Fibroblast of skin of abdomen (primary cell): Measurements from ENCODE around the gene TENM4.
A peak's percentile ranks its signal among the peaks of the same experiment; 100 is the strongest.

ENCODE experiments used
- DNase-seq: peaks from one replicate; pipeline ENCODE4 v3.0.0-alpha.2; 2013

Gene TENM4

GRCh38 chr11:79417069-79417920, 23.5 kb downstream of the TENM4 start:
- peak; percentile 36 for DNase-seq

GRCh38 chr11:79415912-79416311, 24.9 kb downstream of the TENM4 start:
- no peak for DNase-seq

- no peak for DNase-seq
Measured at GRCh38 chr11:79415411-79415810, 25.4 kb downstream of the TENM4 start.

DNA sequence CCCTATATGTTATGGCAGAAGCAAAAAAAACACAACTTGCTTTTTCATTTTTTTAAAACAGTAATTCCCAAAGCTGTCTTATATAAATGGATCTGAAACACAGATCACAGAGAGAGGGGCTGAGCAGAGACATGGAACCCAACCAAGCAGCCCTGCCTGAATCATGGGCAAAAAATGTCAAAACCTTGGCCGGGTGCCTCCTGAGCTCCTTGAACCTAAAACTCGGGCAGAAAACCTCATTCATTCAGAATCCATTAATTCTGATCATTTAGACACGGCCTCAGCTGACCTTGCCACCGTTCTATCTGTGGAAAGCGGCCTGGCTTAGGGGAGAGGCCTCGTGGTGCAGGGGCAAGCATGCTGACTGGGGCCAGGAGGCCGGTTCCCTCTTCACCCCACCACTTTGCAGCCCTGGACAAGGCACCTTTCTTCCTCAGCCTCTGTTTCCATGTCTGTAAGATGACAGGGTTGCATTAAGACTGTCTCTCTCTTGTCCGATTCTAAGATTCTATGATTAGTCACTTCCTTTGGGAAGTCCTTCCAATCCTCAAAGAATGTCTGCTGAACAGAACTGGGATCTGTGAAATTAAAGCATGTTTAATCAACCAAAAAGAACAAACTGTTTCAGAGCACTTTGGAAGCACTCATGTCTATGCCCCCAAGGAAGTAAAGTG, 26.0 kb downstream of the TENM4 start:
- peak; percentile 94 for DNase-seq

DNA sequence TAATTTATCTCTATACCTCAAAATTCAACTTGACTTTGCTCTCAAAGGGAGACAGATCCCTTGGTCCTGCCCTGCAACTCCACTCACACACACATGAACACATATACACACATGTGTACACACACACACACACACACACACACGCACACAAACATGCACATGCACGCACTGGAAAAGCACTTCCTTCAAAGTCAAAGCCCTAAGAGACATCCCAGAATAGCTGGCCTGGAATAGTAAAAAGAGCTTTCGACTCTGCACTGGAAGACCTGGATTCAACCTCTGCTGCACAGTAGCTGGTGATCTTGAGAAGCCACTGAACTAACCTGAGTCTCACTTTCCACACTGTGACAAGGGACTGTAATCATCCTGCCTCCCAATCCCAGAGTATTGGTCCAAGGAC, 26.8 kb downstream of the TENM4 start:
- DNase-seq = no peak

- peak; percentile 96 for DNase-seq
Measured at GRCh38 chr11:79413268-79413667, 27.6 kb downstream of the TENM4 start.

DNA sequence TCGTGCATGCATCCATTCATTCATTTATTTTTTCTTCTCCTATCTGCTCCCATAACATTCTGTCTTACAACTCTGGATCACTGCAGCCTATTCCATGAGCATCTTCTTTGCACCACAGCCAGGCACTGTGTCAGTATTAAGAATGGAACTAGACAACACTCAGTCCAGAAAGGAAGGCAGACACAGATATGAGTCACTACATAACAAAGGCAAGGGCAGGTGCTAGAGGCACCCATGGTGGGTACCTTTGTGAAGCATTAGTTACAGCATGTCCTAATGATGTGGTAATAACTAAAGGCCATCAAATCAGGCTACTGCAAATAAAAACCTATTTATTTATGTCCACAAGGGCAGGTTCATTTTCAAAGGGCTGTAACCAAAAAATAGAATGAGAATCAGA, 28.1 kb downstream of the TENM4 start:
- no peak for DNase-seq

DNA sequence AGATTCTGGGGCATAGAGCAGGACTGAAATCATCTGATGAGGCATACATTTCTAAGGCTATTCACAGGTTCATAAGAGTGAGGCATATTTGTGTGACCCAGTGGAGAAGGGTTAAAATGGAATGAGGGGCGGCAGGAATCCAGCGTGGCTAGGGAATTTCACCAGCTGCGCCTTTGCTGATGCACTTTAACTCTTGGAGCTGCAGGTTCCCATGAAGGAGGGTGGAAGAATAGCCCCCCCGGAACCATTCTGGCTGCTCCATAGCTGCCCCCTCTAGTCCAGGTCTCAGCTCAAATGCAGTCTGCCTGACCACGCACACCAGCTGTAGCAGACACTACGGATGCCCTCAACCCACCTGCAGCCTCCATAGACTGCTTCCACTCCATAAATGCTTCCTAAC, 31.5 kb downstream of the TENM4 start:
- DNase-seq = no peak

DNA sequence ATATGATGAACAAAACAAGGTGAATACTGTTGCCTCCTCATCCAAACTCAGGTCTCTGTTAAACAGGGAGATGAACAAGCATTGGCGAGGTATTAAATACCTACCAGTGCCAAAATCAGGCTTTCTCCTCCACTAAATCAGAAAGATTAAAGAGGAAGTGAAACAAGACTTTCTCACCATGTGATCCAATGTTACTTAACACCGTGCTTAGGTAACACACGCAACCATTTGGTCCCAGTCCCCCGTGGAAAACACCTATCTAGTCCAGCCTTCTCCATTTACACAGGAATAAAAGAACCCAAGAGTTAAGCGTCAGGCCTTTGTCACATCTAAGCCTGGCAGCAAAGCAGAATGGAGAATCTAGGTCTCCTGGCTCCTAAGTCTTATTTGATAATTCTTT, 34.5 kb downstream of the TENM4 start:
- DNase-seq = no peak

DNA sequence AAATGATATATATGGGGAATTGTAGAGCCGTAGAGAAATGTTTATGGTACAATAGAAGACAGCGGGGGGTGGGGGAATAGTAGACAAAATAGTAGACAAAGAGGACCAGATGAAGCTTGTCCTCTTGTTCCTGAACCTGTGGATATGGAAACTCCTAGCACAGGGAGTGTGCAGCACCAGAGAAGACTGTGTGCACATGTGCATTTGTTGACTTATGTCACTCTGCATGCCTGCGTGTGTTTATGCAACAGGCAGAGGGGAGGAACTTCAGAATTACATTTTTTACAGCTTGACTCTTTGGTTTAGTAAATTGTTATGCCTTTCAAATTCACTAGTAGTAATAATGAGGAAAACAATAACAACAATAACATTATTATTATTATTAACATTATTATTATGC, 36.0 kb downstream of the TENM4 start:
- no peak for DNase-seq

GRCh38 chr11:79404325-79404724, 36.5 kb downstream of the TENM4 start:
- peak; percentile 60 for DNase-seq

- DNase-seq = no peak
Measured at GRCh38 chr11:79403839-79404238, 37.0 kb downstream of the TENM4 start.

DNA sequence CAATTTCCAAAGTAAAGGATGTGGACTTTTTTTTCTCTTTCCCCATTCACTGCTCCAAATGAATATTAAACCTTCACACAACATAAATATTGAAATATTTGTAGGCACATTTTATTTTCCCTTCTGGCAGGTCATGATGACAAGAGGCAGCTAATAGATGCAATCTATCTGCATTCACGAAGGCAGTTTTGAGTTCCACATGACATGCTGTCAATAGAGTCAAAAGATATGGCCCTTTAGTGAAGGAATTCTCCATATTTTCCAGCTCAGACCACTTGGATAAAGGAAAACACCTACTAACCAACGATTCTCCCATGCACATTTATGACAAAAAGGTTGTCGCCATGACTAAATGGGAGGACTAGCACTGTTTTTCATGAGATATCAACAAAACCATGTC, 37.9 kb downstream of the TENM4 start:
- DNase-seq = no peak

DNA sequence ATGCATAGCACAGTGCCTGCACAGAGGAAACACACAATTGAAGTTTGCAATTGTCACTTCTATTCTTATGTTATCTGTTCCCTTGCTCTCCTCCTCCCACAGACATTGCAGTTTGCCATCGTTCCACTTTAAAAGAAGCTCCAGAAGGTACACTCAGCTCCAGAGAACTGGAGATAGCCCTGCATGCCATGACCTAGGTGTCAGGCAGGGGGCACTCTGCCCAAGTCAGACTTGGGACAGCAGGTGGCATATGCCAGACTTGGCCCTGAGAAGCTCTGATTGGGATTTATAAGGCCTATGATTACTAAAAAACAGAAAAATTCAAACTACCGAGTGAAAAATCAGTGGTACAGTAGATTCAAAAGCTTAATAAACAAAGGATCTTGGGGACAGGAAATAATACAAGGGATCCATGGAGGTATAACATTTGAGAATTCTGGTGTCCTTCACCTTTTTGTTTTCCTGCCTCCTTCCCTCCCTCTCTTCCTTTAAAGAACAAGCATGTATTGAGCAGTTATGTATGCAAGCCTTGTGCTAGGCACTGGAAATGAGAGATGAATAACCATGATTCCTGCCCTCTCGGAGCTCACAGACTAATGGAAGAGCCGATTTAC, 40.0 kb downstream of the TENM4 start:
- DNase-seq = no peak

- no peak for DNase-seq
Measured at GRCh38 chr11:79400206-79400605, 40.6 kb downstream of the TENM4 start.

DNA sequence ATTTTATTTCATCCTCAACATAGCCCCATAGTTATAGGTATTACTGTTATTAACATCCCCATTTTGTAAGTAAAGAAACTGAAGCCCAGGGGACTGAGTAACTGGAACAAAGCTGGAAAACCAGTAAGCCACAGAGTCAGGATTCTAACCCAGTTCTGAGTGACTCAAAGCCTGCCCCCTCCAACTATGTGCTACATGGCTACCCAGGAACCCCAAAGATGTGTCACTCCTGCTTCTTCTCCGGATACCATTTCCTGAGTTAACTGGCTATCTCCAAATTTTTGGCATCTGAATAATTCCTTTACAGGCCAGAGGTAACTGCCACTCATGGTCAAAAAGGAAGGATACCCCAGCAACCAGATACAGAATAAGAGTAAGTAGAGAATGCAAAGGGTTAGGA, 43.6 kb downstream of the TENM4 start:
- DNase-seq = peak; percentile 61

DNA sequence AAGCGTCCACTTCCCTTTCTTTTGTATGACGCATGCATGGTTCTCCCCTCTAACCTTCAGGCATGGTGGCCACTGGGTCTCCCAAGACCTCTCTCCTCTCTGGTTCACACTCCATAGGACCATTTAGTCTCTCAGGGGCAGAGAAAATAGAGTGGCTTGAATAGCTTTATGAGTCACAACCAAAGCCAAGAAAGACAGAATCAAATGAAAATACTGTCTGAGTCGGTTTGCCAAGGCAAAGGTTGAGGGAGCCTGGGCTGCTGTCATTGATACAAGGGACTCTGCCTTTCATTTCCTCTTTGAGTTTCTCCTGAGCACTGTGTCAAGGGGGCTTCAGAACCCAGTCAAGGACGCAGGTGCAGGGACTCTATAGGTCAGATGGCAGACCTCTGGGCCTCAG, 44.2 kb downstream of the TENM4 start:
- no peak for DNase-seq

- DNase-seq = no peak
Measured at GRCh38 chr11:79396001-79396400, 44.8 kb downstream of the TENM4 start.

DNA sequence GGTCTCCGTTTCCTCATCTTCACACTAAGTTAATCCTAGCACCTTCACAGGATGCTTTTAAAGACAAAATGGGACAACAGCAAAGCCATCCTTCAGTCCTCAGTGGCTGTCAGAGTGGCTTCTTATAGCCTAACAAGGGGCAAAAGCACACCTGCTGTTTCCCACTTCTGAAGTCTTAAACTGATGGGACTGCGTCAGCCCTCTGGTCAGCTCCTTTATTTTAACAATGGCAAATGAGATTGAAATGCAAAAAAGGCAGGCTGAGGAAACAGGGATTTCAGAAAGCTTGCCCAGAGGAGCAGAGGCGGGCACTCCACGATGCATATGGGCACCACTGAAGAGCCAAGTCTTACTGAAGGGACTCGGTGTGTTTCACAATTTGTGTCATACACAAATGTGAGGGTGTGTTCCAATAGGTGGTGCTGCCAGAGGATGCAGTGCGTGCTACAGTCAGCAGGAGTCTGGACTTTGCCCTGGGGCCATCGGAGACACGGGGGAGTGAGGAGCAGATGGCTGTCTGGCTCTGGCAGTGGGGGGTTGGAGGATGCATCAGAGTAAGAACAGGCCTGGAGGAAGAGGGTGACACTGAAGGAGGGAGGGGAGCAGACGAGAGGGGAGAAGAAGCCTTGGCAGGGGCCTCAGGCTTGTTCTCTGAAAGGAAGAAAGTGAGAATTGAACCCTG, 47.3 kb downstream of the TENM4 start:
- DNase-seq = no peak

DNA sequence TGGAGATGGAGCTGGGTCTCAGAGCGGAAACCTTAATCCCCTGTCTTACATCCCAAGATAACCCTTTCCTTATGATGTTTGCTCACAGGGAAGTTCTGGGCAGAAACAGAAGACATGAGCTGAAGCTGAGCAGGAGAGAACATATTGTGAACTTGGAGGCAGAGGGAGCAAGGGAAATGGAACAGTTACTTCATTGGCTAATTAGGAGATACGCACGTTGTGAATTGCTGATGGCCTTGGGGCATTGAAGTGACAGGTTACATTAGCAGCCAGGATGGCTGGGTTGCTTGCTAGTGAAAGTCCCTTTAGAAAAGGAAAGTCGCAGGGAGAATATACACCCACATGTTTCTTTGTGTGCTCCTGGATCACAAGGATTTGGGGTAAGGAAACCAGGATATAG, 48.7 kb downstream of the TENM4 start:
- no peak for DNase-seq

DNA sequence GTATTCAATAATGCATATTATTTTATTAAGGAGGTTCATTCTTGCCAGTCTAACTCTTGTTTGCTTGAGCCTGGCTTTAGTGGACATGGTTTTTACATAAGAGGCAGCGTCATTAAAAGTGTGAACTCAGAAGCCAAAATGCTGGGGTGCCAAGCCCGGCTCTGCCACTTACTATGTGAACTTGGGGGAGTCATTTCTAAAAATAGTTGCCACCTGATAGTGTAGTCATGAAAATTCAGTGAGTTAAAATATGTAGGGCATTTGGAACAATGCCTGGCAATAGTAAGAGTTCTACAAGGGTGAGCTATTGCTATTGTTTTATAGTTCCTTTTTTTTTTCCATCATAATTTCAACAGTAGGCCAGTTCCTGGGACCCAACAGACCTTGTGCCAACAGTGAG, 49.9 kb downstream of the TENM4 start:
- DNase-seq = no peak

DNA sequence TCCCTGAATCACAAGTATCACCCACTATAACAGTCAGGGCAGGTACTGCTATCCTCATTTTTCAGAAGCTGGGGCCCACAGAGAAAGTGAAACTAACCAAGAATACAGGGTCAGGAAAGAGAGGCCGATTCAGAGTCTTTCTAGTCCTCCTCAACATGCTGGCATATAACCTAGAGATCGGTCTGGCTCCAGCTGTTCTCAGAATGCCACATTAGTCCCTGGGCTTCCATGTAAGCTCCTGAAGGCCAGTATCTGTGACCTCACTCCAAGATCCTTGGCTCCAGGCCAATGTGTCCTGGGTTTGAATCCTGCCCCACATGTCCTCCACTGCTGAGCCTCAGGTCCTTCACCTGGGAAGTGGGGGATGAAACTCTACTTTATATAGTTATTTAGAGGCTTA, 50.4 kb downstream of the TENM4 start:
- DNase-seq = no peak

- DNase-seq = no peak
Measured at GRCh38 chr11:79388201-79388600, 52.6 kb downstream of the TENM4 start.
